ENCODE results near the gene ORAI2.
"Not testable (repeated sequence)": the region's sequence is repeated elsewhere in the genome, so short reads cannot be mapped to it uniquely, and the experiment has no call there.

Gene ORAI2

DNA sequence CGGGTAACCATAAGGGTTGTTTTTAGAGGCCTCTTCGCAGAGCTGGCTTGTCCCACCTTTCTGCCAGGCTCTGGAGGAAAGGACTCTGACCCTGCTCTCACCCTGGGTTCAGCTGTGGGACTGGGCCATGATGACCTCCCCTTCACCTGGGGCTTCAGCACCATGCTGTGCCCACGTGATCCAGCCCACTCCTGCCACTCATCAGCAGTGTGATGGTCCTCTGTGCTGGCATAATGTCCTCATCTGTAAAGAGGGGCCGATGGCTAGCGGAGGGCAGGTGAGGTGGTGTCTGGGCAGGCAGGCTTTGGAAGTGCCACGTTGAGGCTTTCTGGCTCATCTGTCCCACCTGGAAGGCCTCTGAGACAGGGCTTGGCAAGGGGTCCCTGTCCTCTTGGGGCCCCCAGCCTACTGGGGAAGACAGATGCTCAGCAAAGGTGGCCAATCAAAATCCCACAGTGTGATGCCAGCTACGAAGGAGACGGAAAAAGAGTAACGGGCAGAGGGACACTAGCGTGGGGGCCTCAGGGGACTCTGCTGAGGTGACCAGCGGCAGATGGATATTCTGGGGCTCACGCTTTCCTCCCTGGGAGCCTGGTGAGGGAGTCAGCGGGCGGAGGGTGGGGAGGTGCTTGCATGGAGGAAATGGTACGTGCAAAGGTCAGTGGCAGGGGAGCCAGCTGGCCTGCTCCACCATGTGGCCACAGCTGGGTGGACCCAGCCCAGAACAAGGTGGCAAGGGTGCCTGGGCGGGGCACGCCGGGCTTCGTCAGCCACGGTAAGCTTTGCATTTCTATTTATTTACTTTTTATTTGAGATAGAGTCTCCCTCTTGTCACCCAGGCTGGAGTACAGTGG, 36.8 kb downstream of the ORAI2 start:
- DNase-seq (ENCODE audit: low spot score): no peak

DNA sequence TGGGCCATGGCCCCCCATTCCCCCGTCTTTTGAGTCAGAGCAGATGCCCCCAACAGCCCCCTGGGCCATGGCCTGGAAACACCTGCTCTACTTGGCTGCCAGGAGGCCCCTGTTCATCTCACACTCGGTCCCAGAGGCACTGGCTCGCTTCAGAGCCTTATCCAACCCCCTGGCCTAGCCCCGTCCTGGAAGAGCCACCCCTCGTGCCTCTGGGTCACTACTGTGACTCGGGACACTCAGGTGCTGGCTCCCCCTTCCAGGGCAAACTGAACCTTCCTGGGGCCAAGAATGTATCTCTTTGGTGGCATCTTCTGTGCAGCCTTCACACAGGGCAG, 38.4 kb downstream of the ORAI2 start:
- no peak for DNase-seq (ENCODE audit: low spot score)

DNA sequence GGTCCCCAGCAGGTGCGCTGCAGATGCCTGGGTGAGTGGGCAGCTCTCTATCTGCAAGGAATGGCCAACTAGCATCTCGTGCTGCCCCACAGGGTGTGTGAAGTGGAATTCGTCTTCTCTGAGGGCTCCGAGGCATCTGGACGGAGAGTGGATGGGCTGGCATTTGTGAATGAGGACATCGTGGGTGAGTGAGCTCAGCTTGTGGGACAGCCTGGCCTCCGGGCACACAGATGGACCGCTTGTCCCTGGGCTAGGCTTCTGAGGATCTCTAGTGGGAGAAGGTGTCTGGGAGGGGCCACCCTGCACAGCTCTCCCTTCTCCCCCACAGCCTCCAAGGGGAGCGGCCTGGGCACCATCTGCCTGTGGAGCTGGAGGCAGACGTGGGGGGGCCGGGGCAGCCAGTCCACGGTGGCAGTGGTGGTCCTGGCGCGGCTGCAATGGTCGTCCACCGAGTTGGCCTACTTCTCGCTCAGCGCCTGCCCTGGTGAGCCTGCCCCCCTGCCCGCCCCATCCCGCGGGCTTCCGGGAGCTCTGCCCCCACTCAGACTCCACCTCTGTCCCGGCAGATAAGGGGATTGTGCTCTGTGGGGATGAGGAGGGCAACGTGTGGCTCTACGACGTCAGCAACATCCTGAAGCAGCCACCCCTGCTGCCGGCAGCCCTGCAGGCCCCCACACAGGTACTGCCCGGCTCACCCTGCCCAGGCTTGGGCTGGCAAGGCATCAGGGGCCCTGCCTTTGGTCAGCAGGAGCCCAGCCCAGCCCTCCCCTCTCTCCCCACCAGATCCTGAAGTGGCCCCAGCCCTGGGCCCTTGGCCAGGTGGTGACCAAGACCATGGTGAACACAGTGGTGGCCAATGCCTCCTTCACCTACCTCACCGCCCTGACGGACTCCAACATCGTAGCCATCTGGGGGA, 39.0 kb downstream of the ORAI2 start:
- no peak for DNase-seq (ENCODE audit: low spot score)

DNA sequence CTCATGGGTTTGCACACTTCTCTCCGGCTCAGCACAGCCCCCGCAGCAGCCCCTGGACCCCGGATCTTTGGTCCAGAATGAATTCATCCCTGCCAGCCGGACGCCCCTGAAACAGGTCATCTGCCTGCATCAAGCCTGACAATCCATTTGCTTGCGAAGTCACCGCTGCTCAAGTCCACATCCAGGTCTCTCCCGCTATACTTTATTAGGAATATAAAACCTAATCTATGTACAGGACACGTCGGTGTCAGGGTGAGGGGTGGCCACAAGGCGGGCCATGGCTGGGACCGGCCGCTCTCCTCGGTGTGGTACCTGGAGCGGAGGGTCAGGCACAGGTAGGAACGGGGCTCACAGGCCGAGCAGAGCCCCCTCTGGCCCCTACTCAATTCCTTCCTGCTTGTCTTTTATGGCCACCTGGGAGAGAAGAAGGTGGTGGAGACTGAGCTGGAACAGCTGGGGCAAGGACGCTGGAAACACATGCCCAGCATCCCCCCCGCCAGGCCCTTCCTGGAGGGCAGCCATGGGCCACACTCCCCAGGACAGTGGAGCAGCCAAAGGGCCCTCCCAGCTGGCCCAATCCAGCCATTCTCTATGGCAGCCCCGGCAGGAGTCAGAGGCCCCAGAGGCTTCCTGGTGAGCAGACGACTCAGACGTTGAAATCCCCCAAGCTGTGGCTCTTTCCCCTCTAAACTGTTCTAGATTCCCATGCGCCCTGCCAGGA, 40.1 kb downstream of the ORAI2 start:
- no peak for DNase-seq (ENCODE audit: low spot score)

DNA sequence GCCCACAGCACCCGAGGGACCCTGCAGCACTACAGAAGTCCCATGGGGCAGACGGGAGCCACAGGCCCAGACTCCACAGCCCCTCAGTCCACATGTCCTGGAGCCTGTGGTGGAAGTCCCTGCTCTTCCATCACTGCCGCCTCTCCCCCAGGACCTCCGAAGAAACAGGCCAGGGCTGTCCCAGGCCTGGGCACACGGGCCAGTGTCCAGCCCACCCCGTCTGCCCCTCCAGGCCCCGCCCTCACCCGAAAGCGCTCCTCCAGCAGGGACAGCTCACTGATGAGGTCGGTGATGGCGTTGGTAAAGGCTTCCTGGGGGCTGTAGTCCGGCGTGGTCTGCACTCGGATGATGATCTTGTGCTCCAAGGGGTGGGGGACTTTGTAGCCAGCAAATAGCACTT, 40.7 kb downstream of the ORAI2 start:
- not testable (repeated sequence) for DNase-seq (ENCODE audit: low spot score)

DNA sequence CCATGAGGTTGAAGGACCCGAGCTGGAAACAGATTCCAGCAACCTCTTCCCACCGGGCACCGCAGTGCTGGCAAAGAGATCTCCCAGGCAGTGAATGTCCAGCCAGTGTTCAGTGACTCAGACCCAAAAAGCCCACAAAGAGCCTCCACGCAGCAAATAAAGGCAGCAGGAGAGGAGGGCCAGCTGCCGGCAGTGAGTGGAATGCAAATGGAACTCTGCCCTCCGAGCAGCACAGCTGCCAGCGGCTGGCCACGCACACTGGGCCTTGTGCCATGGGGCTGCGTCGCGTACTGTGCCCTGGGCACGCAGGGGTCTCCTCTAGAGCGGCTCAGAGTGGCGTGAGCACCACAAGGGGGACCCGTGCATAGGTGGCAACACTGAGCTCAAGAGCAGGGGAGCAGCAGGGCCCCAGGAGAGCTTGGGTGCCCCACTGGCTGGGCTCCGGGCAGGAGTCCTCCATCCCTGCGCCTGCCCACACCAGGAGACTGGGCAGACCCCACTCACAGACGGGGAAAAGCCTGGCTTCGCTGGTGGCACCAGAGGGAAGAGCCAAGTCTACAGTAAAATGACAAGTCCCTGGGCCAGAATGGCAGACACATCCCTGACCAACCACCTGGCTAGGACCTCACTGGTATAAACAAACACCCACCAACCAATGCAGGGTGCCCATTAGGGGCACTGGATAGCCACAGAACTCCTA, 41.5 kb downstream of the ORAI2 start:
- not testable (repeated sequence) for DNase-seq (ENCODE audit: low spot score)

DNA sequence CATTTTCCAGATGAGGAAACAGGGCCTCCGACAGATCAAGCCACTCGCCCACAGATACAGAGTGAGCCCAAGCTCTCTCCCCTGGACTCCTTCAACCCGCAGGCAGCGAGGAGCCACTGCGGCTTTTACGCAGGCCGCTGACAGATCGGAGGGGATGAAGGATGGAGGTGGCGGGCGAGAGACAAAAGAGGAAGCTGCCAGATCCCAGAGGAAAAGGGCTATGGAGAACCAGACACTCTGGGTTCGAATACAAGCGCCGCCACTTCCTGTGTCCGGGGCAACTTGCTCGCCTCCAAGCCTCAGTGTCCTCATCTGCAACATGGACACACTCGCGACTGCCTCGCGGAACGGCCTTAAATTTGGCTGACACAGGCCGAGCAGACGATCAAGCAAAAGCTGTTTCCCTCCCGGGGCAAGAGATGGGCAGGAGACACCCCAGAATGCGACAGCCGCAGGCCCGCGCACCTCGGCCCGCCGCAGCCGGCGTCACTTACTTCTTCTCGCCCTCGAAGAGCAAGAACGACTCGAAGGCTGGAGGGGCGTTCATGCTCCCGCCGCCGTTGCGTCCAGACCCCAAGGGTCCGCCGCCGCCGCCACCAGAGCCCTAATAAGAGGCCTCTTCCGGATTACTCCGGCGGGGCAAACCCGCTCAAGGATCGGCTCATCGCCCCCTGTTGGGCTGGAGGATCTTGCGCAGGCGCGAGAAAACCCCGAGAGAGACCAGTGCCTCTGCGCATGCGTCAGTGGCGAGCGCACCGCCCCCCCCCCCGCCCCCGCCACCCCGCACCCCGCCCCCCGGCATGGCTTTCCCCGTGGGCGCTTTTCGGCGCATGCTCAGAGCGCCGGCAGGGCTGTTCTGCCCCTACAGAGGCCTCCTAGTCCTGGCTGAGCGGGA, 45.2 kb downstream of the ORAI2 start, which contains the start of gene POLR2J:
TSS of gene POLR2J (minus strand) at position 609 of the 895 bp plus-strand sequence. CDS start at position 547, 62 bp downstream.
- DNase-seq (ENCODE audit: low spot score): not testable (repeated sequence)

DNA sequence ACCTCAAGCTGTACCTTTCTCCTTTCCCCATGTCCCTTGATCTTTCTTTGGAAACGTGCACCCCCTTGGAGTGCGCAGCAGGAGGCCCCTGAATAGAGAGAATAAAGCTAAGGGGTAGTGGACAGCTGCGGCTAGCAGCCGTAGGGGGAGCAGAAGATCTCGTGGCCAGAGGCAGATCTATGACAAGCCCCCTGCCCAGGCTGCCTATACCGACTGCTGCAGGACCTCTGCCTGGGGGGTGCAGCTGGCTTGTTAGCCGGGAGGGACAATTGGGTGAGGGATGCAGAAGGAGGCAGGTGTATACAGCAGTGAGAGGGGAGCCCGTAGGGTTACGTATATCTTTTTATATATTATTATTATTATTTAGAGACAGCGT, 45.8 kb downstream of the ORAI2 start:
- not testable (repeated sequence) for DNase-seq (ENCODE audit: low spot score)

DNA sequence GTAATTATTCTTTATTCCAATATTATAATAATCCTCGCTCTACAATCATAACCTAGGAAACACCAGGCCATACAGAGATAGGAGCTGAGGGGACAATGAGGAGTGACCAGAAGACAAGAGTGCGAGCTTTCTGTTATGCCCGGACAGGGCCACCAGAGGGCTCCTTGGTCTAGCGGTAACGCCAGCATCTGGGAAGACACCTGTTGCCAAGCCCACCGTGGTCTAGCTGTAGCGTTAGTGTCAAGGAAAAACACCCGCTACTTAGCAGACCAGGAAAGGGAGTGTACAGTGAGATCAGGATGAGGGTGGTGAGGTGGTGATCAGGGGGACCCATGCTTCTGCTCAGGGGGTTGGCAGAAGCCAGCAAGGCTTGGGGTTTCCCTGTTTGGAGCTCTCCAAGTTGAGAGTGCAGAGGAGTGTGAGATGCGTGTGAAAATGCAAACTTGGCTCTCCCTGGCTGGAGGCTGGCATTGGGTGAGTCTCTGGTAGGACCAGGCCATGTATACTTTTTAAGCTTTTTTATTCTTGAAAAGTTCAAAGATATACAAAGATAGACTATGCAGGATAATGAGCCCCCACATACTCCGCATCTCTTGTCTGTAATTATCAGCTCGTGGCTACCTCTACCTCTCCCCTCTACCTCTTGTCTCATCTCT, 46.7 kb downstream of the ORAI2 start:
- not testable (repeated sequence) for DNase-seq (ENCODE audit: low spot score)

DNA sequence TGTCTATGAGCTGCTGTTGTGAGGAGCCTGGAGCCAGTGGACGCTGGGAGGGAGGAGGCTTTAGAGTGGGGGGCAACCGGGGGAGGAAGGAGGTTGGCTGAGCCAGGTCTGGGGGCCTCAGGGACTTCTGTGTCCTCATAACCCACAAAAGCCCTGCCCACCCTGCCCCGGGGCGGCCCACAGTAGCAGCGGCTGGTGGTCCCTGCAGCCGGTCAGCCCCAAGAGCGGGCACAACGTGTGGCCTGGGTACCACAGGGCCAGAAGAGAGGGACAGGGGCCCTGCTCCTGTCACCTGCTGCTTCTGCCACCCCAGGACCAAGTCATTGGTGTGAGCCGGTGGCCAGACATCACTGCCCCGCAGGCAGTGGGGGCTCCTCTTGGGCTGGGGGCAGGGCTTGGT, 48.6 kb downstream of the ORAI2 start:
- DNase-seq (ENCODE audit: low spot score): not testable (repeated sequence)

DNA sequence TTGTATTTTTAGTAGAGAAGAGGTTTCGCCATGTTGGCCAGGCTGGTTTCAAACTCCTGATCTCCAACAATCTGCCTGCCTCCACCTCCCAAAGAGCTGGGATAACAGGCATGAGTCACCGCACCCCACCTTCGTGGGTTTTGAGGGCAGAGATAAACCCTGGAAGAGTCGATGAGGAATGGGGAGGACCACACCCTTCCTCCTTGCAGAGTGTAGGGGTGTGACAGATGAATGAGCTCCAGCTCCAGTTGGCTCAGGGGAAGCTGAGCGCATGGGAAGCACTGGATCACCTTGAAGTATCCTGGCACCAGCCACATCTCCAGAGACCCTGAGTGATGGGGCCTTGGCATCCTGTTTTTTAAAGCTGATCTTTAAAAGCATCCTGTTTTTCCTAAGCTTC, 50.9 kb downstream of the ORAI2 start:
- DNase-seq (ENCODE audit: low spot score): not testable (repeated sequence)

DNA sequence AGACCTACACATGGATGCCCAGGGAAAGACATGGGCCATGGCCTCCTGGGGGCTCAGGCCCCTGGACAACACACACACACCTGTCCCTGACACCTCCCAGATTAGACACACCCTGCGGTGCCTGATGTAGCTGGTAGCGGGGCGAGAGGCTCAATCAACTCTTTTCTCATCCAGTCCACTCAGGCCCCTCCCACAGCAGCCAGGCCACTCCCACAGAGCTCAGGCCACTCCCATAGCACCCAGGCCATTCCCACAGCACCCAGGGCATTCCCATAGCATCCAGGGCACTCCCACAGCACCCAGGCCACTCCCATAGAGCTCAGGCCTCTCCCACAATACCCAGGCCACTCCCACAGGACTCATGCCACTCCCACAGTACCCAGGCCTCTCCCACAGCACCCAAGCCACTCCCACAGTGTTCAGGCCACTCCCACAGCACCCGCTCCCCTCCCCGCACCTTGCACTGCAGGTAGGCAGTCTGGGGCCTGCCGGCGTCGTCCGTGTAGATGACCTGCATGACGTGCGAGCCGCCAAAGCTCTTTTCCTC, 57.2 kb downstream of the ORAI2 start:
- DNase-seq (ENCODE audit: low spot score): not testable (repeated sequence)

DNA sequence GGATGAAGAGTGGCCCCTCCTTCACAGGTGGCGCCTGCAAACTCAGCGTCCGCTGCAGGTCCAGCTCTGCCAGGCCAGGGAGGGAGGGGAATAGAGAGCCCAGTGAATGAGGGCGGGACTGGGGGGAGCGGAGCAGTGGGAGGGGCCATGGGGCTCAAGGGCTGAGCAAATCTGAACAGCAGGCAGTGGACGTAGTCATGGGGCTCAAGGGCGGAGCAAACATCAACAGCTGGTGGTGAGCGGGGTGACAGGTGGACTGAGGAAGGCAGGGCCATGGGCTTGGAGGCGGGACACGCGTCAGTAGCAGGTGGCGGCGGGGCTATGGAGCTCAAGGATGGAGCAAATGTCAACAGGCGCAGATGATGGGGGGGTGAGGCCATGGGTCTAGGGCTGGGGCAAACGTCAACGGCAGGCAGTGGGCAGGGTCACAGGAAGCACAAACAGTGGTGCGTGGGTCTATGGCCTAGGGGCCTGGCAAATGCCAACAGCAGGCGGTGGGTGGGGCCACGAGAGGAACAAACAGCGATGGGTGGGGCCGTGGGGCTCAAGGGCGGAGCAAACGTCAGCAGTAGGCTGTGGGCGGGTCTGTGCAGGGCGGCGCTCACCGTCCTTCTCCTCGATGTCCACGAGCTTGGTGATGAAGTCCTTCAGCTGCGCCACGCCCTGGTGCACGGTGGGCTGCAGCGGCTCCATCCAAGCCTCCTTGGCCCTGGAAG, 60.0 kb downstream of the ORAI2 start:
- DNase-seq (ENCODE audit: low spot score): not testable (repeated sequence)

DNA sequence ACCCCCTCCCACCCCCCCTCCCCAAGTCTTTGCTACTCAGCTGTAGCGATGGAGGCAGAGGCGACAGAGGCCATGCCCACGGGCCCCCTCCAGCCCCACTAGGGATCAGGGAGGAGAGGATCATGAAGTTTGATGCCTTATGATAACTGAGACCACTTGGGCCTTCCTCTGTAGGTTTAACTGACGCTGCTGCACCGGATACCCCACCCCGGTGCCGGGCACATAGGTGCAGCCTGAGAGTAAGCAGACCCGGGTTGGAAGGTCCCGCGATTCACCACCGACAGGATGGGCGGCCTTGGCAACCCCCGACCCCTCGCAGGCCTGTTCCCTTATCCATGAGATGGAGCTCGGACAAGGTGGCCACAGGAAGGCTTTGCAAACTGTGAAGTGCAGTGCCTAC, 60.7 kb downstream of the ORAI2 start:
- not testable (repeated sequence) for DNase-seq (ENCODE audit: low spot score)

DNA sequence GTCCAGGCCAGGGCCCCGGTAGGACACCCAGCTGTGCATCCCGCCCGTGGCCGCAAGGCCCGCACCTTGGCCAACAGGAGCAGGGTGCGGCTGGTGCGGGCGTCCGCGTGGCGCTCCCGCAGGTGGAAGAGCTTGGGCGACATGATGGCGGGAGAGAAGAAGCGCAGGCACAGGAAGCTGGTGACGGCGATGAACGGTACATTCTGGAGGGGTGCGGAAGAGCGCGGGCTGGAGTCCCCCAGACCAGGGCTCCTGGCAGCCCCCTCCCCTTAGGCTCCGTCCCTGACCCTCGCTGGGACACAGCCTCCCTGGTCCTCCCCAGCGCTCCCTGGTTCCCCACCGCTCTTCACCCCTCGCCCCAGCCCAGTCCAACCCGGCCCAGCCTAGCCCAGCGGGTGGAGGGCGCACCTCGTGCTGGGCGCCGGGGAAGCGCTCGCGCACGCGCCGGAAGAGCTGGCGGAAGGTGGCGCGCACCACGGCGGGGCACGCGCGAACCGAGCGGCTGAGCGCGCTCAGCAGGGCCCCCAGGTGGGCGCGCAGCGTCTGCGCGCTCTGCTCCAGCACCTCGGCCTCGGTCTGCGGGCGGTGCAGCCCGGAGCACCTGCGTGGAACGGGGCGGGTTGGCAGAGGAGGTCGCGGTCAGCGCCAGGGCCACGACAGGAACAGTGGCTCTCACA, 61.2 kb downstream of the ORAI2 start:
- DNase-seq (ENCODE audit: low spot score): not testable (repeated sequence)

DNA sequence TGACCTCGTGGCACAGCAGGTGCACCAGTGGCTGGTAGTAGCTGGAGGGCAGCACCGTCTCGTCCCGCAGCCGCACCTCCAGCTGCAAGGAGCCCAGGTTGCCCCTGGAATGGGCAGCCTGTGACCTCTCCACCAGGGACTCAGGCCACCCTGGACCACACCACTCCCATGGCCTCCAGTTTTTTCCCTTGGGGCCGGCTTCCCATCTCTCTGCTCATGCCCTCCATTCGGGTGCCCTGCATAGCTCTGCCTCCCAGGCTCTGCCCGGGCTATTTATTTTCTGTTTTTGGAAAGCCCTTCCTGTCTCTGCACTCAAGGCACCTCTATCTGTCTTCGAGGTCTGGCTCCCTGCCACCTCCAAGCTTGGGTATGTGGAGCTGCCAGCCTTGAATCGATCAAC, 63.5 kb downstream of the ORAI2 start:
- not testable (repeated sequence) for DNase-seq (ENCODE audit: low spot score)

DNA sequence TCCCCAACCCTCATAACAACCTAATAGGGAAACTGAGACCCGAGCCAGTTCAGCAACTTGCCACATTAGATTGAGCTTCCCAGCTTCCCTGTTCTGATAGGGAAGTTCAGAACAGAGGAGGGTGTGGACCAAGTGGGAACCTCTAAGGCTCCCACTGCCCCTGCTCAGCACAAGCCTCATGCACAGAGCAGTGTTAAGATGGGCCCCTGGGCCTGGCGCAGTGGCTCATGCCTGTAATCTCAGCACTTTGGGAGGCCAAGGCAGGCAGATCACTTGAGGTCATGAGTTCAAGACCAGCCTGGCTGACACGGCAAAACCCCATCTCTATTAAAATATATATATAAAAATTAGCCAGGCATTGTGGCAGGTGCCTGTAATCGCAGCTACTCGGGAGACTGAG, 63.9 kb downstream of the ORAI2 start:
- DNase-seq (ENCODE audit: low spot score): not testable (repeated sequence)

DNA sequence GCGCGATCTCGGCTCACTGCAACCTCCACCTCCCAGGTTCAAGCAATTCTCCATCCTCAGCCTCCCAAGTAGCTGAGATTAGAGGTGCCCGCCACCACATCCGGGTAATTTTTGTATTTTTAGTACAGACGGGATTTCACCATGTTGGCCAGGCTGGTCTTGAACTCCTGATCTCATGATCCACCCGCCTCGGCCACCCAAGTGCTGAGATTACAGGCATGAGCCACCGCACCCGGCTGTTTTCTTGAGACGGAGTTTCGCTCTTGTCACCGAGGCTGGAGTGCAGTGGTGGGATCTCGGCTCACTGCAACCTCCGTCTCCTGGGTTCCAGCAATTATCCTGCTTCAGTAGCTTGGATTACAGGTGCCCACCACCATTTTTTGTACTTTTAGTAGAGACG, 64.9 kb downstream of the ORAI2 start:
- not testable (repeated sequence) for DNase-seq (ENCODE audit: low spot score)
